ENCODE data around the gene ETFA. TPM values are rescaled to one million over a fixed set of nuclear protein-coding genes. Genes with fewer than 3 reads are reported as not detected.

Gene ETFA
- total RNA-seq, 3 donors from 2014 or later = 172 to 286 (median 213) TPM

DNA sequence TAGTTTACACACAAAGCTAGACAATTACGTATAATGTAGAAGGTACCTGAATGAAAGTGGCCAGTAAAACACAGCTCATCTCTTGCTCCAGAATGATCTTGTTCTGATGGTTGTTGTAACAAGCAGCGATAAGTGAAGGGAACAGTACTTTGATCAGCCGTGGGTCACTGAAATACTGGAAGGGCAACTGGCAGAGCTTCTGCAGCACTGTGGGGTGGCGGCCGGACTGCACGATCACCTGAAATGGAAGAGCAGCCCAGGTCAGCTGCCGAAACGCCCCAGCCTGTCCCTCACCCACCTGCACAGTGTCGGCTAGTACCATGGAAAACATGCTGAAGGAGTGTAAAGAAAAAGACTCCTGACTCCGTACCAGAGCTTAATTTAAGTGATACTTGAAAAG, 42.6 kb upstream of the ETFA start:
- Histone ChIP-seq H3K9me3 (no peaks in the 10 kb centered on the region), H3K4me1 (ENCODE audit: low read depth) (peaks cover 7% of the 10 kb centered on the region), H3K36me3 (ENCODE audit: low read depth) (no peaks in the 10 kb centered on the region), H3K4me3 (no peak overlapping the region)
- TF ChIP-seq CTCF (IDR thresholded peaks at IDR 0.05) = no peak
- ATAC-seq = no peak
- intact Hi-C loops (cut with DNase I, micrococcal nuclease) = no loop called here
- DNase-seq = peak in 1 of 3 donors; percentile 17

- ATAC-seq (no peak), DNase-seq (no peak)
- Histone ChIP-seq H3K4me1 (ENCODE audit: low read depth) (peaks cover 7% of the 10 kb centered on the region), H3K4me3 (no peak overlapping the region), H3K36me3 (ENCODE audit: low read depth) (no peaks in the 10 kb centered on the region), H3K9me3 (no peaks in the 10 kb centered on the region)
- no peak for TF ChIP-seq CTCF (IDR thresholded peaks at IDR 0.05)
- intact Hi-C loops (cut with DNase I, micrococcal nuclease) = no loop called here
These were observed 41.8 kb upstream of the ETFA start for GRCh38 chr15:76353023-76353577.

DNA sequence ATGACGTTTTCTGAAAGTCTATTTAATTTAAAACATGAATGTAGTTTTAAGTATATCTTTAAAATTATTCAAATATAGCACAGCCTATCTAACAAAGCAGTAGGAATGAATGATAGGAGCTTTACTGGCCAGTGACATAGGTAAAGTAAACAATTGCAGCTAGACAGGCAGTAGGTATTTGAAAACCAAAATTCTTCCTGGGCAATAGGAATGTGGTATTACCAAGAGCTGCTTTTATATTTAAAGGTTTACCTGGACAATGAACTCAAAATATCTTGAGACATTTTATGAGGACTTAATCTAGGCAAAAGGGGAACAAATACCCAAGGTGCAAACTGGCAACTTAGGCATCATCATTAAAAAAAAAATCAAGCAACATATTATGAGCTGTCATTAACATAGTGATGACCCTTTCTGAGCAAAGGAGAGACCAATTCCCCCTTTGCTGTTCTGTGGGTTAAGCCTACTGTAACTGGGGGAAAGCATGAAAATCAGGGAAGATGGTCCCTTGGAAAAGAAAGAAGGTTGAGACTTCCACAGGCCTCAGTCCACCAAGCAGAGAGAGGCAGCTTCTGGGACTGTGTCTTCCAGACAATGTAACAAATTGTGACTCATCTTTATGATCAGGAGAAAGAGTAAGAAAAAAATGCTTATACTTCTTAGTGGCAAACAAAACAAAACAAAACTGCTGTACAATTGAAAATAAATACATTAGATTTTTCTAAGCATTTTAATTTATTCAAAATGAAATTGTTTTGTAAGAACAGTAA, 38.2 kb upstream of the ETFA start:
- intact Hi-C loops (cut with DNase I, micrococcal nuclease) = no loop called here
- Histone ChIP-seq H3K4me1 (ENCODE audit: low read depth) (peaks cover 10% of the 10 kb centered on the region), H3K9me3 (no peaks in the 10 kb centered on the region), H3K36me3 (ENCODE audit: low read depth) (no peaks in the 10 kb centered on the region), H3K4me3 (no peak overlapping the region)
- ATAC-seq (no peak), DNase-seq (no peak)
- no peak for TF ChIP-seq CTCF (IDR thresholded peaks at IDR 0.05)

DNA sequence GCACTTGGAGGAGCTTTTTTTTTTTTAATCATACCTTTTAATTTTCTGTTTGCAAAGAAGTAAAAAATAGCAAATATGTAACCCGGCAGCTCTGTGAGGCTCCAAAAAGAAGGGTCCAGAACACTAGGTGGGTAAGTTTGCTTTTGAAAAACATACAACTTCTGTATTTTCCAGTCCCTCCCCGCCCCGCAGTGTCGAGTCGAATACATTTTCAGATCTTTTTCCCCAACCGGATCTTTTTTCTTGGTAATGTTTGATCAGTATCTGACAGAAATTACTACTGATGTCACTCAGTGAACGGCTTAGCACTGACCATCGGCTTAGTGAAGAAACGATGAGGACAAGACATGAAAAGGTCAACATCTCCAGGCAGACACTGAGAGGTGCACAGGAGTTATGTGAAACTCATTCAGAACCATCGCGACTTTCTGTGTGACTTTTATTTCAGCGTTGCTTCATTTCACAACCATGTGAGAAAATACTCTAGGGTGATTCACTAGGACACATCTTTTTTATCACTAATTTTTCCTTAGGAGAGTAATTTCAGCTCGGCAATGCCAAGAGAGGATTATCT, 36.3 kb upstream of the ETFA start:
- Histone ChIP-seq H3K4me3 (no peak overlapping the region), H3K36me3 (ENCODE audit: low read depth) (no peaks in the 10 kb centered on the region), H3K4me1 (ENCODE audit: low read depth) (peaks cover 15% of the 10 kb centered on the region), H3K9me3 (no peaks in the 10 kb centered on the region)
- peak in 1 of 3 donors; percentile 19 for DNase-seq
- ATAC-seq = no peak
- TF ChIP-seq CTCF (IDR thresholded peaks at IDR 0.05) = no peak
- intact Hi-C loops (cut with DNase I, micrococcal nuclease) = no loop called here

GRCh38 chr15:76346669-76347481, 35.6 kb upstream of the ETFA start:
- ATAC-seq = peak; percentile 59
- Histone ChIP-seq H3K4me1 (ENCODE audit: low read depth) (peaks cover 22% of the 10 kb centered on the region), H3K36me3 (ENCODE audit: low read depth) (no peaks in the 10 kb centered on the region), H3K9me3 (no peaks in the 10 kb centered on the region), H3K4me3 (peak overlapping the region; percentile 36)
- DNase-seq = peak in 2 of 3 donors; percentile 45 to 68
- intact Hi-C loops (cut with DNase I, micrococcal nuclease) = no loop called here
- no peak for TF ChIP-seq CTCF (IDR thresholded peaks at IDR 0.05)

Measured in mucosa of descending colon (tissue), 3 donors.